NCI-H1436 treated with DMSO at 0.1 percent for 48 hours (cell line): ENCODE data around the gene RALA.
"Not testable (repeated sequence)": the region's sequence is repeated elsewhere in the genome, so short reads cannot be mapped to it uniquely, and the experiment has no call there.

Experiments
- DNase-seq: peaks from one replicate; lab custom pipeline; 2025; lab: John Stamatoyannopoulos, UW

RALA gene

DNA sequence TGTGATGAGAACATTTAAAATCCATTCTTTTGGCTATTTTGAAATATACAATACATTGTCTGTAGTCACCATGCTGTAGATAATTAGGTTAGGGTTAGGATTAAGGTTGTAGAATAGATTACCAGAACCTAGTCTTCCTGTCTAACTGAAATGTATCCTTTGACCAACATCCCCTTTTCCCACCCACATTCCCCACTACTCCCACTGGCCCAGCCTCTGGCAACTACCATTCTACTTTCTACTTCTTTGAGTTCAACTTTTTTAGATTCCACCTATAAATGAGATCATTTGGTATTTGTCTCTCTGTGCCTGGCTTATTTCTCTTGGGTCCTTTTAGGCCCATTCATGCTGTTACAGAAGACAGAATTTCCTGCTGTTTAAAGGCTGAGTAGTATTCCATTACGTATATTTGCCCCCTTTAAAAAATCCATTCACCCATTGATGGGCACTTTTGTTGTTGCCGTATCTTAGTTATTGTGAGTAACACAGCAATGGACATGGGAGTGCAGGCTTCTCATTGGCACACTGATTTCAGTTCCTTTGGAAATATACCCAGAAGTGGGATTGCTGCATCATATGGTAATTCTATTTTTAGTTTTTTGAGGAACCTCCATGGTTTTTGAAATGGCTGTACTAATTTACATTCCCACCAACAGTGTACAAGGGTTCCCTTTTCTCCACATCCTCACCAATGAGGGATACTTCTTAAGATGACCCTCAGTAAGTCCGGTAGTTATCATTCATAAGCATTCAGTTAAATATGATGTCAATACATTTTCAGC lies 104.0 kb downstream of the RALA start:
- no peak for DNase-seq

DNA sequence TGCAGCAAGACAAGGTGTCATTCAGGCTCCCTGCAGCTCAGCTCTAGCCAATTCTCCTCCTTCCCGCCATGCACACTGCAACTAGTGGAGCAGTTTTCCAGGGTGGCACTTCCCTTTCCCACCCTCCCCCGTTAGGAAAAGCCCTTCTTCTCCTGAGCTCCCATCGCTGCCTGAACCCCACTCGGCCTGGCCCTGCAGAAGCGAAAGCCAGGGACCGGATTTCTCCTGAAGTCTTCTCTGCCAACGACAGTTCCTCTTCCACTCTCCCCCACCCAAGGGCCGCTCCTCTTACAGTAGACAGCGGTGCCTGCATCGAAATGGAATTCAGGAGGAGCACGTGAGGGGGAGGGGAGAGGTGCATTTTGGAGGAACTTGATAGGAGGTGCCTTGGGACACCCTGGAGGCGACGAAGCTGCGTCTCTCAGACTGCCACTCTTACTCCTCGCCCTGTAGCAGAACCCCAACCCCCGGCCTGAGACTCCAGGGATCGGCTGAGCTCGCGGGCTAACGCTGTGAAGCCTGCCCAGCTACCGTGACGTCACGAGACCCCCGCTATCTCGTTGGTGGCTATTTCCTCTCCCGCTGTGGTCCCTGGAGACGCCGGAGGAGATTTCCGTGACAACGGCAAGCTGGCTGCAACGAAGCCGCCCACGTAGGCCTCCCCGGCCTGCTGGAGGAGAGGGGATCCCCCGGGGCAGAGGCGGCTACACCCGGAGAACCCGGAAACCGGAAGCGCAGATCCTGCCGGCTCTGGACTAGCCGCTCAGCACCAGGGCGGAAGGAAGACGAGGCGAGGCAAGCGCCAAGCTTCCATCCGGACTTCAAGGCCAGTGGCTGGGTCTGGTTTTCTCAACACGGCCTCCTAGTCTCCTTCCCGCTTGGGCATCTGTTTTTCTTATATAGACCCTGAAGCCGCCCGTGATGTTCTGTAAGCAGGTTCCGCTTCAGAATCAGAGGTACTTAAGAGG lies 109.7 kb downstream of the RALA start:
- DNase-seq = peak; percentile 79

DNA sequence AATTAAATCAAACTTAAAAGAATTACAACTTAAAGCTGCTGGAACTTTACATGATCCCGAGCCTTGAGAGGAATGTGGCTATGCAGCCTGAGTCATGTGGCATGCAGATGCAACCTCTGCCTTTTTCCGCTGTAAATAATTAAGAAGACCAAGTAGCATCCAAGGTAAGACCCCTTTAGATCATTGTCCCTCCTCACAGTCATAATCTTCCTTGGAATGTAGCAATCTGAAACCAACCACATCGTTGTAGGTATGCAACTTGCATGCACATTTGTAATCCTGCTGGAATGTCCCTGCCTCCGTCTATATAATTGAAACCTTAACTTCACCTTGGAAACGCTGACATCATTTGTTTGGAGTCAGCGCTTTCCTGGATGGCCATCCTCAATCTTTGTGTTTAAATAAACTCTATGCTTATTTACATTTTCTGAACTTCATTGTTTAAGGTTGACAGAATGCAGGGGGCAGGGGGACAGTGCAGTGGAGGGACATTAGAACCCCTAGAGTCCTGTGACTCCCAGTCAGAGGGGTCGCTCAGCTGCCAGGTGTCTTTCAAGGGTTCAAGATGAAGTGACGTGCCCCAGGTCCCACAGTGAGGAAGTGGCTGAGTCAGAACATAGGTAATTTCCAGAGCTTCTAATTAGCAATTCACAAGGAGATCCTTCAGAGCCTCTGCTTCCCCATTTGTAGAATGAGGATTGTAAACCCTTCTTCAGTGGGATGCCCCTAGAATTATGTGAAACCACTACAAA lies 110.7 kb downstream of the RALA start:
- DNase-seq = no peak

DNA sequence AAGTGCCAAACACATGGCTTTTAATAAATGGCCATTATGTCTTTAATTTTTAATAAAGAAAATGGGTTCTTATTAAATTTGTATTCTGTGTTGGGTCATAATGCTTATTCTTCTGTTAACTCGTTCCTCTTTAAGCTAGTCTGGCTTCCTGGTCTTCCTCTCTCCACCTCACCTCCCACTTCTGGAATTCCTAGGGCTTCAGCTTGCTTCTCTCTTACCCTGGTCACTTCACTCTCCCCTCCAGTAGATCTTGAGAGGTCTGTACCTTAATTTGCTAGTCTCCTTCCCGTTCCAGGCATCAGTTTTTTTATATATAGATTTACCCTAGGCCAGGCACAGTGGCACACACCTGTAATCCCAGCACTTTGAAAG lies 111.2 kb downstream of the RALA start:
- no peak for DNase-seq

DNA sequence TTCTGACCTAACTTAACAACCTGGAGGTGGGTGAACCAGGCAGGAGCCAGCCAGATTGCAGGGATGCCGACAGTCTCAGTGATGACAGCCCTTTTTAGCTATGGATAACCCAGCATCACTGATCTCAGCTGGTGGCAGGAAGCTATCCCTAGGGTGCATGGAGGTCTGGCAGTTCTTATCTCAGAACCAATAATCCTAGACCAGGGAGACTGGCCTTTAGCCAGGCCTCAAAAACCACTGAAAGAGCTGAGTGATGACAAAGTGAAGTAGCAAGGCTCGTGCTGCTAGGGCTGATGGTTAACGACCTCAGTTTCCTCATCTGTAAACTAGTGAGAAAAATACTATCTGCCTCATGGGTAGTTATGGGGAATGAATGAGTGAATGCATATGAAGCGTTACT lies 112.5 kb downstream of the RALA start:
- DNase-seq = no peak

DNA sequence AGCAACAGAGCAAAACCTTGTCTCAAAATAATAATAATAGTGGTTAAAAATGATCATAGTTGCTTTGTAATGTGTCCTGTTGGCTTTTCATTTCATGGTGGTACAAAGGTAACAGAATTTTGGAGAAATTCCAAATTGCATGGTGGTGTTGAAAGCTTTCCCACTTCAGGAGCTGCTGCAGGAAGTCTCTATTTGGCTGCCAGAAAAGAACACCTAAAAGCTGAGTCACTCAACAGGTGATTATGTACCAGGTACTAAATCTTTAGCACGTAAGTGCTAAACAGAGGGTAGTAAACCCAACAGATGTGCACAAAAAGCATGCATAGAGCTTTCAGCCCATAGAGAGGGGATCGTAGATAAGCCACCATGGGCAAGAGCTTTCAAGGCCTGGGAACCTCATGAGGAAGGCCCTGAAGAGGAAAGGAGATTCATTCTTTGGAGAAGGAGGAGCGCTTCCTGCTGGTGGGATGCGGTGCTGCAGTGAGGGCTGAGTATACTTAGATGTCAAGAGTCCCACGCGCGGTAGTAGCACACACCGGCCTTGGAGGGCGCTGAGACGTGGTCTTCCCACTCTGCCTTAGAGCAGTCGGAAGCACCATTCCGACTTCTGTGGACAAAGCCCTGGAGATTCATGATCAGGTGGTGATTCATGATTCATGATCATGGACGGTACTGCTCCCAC lies 118.7 kb downstream of the RALA start:
- no peak for DNase-seq

DNA sequence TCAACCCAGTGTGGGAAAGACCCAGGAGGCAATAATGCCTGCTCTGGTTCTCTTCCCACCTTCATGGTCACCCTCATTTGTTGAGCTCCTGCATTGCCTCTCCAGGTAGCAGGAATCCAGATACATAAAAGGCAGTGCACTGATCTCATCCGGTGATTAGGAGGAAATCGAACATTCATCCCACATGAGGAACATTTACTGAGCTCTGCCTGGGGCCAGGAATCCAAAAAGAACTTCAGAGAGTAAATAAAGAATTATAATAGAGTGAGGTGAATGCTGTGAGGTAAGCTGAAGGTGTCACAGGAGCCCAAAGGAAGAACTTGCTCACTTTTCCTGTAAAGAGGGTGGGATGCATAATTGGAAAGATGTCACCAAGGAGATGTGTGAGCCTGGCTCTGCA lies 121.2 kb downstream of the RALA start:
- no peak for DNase-seq

DNA sequence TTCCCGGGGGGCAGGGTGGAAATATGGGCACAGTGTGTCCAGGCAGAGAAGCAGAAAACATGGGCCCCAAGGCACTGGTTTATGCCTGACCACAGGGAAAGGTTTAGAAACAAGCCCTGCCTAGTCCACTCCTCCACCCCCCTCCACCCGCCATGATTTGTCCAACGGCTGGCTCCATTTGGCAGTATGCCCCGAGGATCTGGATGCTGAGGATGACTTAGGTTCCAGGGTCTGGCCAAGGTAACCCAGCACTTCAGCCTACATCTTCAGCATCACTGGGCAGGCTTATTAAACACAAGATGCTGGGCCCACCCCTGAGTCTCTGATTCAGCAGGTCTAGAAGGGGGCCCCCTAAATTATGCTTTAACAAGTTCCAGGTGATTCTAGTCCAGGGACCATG lies 121.9 kb downstream of the RALA start:
- DNase-seq = no peak

DNA sequence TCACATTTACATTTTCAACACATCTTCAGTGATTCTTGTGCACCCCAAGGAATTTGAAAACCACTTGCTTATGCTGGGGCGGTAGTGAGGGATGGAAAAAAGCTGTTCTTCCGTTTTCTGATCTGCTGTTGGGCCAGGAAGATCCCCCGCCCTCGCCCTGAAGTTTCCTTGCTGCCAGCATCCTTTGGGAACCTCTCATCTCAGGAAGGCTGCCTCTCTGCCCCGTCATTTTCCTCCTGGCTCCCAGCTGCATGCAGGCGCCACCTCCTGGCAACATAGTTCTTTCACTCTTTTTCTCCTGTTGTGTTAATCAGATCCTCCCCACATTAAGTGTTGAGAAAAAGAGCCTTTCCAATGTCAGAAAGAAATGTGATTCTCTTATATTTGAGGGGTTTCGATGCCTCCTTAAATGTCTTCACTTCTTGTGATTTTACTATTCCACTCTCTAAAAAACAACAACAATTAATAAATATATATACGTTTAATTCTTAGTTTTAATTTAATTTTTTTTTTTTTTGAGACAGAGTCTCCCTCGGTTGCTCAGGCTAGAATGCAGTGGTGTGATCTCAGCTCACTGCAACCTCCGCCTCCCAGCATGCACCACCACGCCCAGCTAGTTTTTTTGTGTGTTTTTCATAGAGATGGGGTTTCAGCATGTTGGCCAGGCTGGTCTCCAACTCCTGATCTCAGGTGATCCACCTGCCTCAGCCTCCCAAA lies 122.9 kb downstream of the RALA start:
- no peak for DNase-seq

DNA sequence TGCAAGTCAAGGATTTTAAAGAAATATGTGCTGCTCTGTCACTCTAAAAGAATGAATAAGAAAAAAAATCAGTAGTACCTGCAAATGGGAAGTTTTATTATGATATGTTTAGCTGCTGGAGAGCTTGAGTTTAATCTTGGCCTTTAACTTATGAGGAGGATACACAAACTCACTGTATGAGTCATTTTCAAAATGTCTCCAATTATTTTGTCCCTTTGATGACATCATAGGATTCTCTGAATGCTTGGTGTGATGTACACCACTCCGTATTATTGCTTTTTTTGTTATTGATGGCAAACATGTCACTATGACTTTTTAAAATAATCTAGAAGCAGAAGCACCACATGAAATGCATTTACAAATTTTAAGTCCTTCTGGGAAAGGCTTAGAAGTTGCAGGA lies 125.8 kb downstream of the RALA start:
- DNase-seq = no peak

DNA sequence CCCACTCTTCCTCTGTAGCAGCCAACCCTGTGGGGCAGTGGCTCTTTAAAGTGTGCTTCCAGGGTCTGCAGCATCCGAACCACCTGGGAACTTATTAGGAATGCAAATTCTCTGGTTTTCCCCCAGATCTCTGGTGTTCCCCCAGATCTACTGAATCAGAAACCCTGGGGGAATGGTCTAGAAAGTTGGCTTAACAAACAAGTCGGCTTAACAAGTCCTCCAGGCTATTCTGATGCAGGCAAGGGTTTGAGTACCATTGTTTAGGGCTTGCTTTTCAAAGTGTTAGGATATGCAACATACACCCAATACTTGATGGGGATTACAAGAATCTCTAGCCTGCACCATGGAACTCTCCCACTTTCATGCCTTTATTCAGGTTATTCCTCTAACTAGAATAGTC lies 126.3 kb downstream of the RALA start:
- DNase-seq = no peak

DNA sequence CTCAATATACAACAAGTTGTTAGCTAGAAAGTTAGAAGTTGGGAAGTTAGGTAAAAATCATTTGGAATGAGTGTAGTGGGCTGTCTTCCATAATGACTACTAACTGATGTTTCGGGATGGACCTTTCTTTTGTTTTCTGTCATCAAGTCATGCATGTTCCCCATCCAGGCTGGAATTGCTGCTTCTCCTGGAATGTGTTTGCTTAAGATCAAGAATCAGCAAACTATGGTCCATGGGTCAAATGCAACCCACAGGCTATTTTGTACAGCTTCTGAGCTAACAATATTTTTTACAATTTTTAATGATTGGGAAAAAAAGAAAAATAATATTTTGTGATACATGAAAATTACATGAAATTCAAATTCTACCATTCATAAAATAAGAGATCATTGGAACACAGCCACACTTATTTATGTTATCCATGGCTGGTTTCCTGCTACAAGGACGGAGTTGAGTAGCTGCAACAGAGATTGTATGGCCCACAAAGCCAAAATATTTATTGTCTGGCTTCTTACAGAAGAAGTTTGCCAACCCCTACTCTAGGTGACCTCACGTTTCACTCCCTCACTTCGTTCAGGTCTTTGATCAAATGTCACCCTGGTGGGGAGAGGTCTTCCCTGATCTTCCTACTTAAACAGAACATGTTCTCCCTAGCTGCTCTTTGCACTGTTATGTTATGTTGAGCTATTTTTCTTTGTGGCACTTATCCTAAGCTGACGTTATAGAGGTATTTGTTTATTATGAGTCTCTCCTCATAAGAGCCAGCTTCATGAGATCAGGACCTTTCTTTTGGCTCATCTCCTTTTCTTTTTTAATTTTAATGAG lies 127.1 kb downstream of the RALA start:
- no peak for DNase-seq

DNA sequence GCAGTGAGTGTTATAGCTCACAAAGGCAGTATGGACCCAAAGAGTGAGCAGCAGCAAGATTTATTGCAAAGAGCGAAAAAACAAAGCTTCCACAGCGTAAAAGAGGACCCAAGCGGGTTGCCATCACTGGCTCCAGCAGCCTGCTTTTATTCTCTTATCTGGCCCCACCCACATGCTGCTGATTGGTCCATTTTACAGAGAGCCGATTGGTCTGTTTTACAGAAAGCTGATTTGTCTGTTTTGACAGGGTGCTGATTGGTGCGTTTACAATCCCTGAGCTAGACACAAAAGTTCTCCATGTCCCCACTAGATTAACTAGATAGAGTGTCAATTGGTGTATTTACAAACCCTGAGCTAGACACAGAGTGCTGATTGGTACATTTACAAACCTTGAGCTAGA lies 129.9 kb downstream of the RALA start:
- DNase-seq = not testable (repeated sequence)

DNA sequence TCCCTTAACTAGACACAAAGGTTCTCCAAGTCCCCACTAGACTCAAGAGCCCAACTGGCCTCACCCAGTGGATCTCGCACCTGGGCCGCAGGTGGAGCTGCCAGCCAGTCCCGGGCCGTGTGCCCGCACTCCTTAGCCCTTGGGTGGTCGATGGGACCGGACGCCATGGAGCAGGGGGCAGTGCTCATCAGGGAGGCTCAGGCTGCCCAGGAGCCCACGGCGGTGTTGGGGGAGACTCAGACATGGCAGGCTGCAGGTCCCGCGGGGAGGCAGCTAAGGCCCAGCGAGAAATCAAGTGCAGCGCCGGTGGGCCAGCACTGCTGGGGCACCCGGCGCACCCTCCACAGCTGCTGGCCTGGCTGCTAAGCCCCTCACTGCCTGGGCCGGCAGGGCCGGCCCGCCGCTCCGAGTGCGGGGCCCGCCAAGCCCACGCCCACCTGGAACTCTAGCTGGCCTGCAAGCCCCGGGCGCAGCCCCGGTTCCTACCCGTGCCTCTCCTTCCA lies 130.5 kb downstream of the RALA start:
- no peak for DNase-seq

DNA sequence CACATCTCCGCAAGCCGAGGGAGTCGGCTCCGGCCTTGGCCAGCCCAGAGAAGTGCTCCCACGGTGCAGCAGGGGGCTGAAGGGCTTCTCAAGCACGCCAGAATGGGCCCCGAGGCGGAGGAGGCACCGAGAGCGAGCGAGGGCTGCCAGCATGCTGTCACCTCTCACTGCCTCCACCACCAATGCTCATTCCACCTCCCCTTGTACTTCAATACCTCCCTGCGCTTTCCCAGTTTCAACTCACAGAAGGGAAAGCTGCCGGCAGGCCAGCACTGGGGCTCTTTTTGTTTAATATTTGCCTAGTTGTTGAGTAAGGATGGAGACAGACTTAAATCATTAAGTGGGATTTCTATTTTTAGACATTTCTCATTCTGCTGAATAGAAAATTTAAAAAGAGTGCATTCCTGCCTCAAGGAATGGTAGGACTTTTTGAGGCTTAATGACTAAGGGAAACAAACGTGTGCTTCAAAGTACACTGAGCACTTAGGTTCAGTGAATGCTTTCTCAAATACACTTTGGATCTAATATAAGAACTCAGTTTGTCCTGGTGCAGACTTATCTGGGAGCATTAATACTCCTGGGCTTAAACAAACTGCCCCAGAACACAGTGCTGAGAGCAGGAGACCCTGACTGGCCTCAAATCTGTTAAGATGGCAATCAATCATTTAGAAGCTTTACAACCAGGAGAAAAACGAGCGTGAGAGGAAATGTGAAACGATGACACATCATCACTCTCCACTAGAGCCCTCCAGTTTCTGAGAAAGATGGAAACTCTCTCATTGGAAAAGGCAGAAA lies 131.2 kb downstream of the RALA start:
- DNase-seq = no peak

DNA sequence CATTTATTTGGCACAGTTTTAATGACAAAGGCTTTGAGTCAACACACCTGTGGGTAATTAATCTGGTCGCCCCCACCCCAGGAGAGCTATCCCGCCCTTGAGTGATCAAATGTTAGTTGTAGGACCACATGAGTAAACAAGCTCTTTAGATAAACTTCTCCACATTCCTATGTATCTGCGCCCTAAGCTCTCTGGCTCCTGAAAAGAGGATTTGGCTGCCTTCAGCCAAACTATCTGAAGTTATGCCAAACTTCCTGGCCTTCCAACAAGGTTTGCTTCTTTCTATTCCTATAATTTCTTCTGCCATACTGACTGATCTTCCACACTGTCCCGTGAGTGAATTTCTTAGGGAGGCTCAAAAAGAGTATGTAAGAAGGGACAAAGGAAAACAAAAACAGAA lies 134.2 kb downstream of the RALA start:
- DNase-seq = no peak
